Osteocyte (in vitro differentiated cells): Measurements from ENCODE around the gene ZNF226. TPM values are rescaled to one million over a fixed set of nuclear protein-coding genes. Genes with fewer than 3 reads are reported as not detected.
"Not testable (repeated sequence)": the region's sequence is repeated elsewhere in the genome, so short reads cannot be mapped to it uniquely, and the experiment has no call there.

Experiments
- DNase-seq: peaks from one replicate; pipeline ENCODE4 v3.0.0; 2021; ENCODE audit warnings: mixed read lengths; ENCODE audit not compliant: unreplicated experiment; ENCODE audit errors: extremely low spot score
- H3K27ac Mint-ChIP-seq: one replicate; pipeline ENCODE4 v1.8.0; 2021; ENCODE audit warnings: mild to moderate bottlenecking, mixed read lengths; ENCODE audit not compliant: unreplicated experiment
- H3K27me3 Mint-ChIP-seq: one replicate; pipeline ENCODE4 v1.8.0; 2021; ENCODE audit warnings: mixed read lengths; ENCODE audit not compliant: unreplicated experiment
- H3K36me3 Mint-ChIP-seq: one replicate; pipeline ENCODE4 v1.8.0; 2021; ENCODE audit warnings: mixed read lengths; ENCODE audit not compliant: unreplicated experiment
- H3K4me1 Mint-ChIP-seq: one replicate; pipeline ENCODE4 v1.8.0; 2021; ENCODE audit warnings: mixed read lengths; ENCODE audit not compliant: unreplicated experiment
- H3K4me3 Mint-ChIP-seq: one replicate; pipeline ENCODE4 v1.8.0; 2021; ENCODE audit warnings: mild to moderate bottlenecking, moderate library complexity, mixed read lengths; ENCODE audit not compliant: unreplicated experiment
- H3K9me3 Mint-ChIP-seq: one replicate; pipeline ENCODE4 v1.8.0; 2021; ENCODE audit warnings: mixed read lengths; ENCODE audit not compliant: unreplicated experiment
- total RNA-seq: library from RNA; stranded (reverse); gene quantifications from 2 replicates; pipeline ENCODE4 v1.2.1, GENCODE V29; 2021
- TF ChIP-seq, protein P1 (sequence below): fragments of 200-600 bp; sonication (generic); IDR thresholded peaks from 2 replicates; pipeline ENCODE4 v1.5.0; 2021; ENCODE audit warnings: antibody characterized with exemption, mild to moderate bottlenecking, moderate library complexity

Gene ZNF226
- total RNA-seq, 1 donor from 2014 or later, result 28.8 TPM

DNA sequence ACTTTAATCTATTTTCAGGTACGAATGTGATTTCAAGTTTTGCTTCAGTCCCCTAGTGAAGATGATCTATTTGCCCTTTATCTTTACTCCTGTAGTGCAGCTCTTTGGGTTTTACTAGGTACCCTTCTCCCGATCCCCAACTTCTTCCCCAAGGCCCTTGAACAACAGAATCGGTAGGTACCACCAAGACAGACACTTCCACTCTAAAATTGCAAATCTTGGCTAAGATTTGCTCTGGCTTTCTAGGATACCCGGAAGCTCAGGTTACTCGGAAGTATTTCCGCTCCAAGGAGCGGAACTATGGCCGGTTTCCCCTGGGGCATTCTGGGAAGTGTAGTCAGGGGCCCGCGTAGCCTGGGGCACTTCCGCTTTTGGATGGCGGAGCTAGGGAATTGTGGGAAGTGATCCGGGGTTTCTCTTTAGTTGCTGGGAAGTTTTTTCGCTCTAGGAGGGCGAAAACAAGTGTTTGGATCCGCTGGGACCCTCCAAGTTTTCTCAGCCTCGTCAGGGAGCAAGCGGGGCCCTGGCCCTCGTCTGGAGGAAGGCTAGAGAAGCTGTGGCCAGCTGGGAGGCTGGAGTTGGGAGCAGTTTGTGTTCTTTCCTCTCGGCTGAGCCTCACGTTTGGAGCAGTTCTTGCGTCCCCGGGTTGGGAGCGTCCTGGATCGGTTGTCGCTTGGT, 42.4 kb downstream of the ZNF226 start:
- DNase-seq, result peak; percentile 94
- H3K4me1 Mint-ChIP-seq, result peaks cover 11% of the 10 kb centered on the region
- H3K4me3 Mint-ChIP-seq, result peak overlapping the region; percentile 94
- TF ChIP-seq, protein P1, sequence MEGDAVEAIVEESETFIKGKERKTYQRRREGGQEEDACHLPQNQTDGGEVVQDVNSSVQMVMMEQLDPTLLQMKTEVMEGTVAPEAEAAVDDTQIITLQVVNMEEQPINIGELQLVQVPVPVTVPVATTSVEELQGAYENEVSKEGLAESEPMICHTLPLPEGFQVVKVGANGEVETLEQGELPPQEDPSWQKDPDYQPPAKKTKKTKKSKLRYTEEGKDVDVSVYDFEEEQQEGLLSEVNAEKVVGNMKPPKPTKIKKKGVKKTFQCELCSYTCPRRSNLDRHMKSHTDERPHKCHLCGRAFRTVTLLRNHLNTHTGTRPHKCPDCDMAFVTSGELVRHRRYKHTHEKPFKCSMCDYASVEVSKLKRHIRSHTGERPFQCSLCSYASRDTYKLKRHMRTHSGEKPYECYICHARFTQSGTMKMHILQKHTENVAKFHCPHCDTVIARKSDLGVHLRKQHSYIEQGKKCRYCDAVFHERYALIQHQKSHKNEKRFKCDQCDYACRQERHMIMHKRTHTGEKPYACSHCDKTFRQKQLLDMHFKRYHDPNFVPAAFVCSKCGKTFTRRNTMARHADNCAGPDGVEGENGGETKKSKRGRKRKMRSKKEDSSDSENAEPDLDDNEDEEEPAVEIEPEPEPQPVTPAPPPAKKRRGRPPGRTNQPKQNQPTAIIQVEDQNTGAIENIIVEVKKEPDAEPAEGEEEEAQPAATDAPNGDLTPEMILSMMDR, result no peak
- peaks cover 2% of the 10 kb centered on the region for H3K36me3 Mint-ChIP-seq
- H3K27me3 Mint-ChIP-seq, result no peaks in the 10 kb centered on the region
- peaks cover 9% of the 10 kb centered on the region for H3K9me3 Mint-ChIP-seq
- H3K27ac Mint-ChIP-seq, result peak overlapping the region; percentile 99

DNA sequence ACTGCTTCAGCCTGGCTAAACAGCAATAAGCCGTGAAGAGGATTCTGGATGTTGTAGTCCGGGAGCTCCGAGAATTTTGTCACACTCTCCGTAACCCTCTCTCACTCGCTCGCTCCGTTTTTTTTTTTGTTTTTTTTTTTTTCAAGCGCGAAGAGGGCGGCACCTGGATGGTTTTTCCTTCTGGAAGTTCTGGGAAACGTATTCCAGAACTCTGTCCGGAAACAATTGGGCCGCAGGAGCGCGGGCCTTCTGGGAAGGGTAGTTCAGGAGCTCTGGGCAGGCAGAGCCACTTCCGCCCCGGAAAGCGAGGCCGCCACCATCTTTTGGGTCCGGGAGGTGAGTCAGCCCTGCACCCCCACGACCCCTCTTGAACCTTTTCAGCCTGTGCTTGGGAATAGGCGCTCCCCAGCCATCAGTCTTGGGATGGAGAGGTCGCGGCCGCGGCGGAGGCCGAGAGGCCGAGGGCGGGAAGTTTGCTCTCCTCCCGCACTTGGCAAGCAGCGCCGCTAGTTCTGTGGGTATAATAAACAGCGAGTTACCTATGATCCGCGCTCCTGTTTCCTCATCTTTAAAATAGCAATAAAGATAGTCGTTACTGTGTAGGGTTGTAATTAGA, 47.5 kb downstream of the ZNF226 start, which contains the start of gene ZNF227:
ZNF227 (plus strand) TSS at position 283 of the 616 bp plus-strand sequence. CDS start 5,261 bp downstream, outside the sequence.
- DNase-seq, result peak; percentile 91
- Mint-ChIP-seq H3K9me3 (no peaks in the 10 kb centered on the region), H3K27me3 (no peaks in the 10 kb centered on the region), H3K4me1 (peaks cover 20% of the 10 kb centered on the region), H3K36me3 (peaks cover 19% of the 10 kb centered on the region), H3K4me3 (peak within 1 kb of the TSS; percentile 91), H3K27ac (peak within 1 kb of the TSS; percentile 94)
- TF ChIP-seq, protein P1, result no peak

- Mint-ChIP-seq H3K27ac (peak overlapping the region; percentile 94), H3K36me3 (peaks cover 21% of the 10 kb centered on the region), H3K4me3 (peak overlapping the region; percentile 91), H3K4me1 (peaks cover 18% of the 10 kb centered on the region), H3K9me3 (no peaks in the 10 kb centered on the region), H3K27me3 (no peaks in the 10 kb centered on the region)
- DNase-seq, result no peak
- TF ChIP-seq, protein P1, result no peak
Measured at GRCh38 chr19:44212866-44213346, 48.0 kb downstream of the ZNF226 start.

DNA sequence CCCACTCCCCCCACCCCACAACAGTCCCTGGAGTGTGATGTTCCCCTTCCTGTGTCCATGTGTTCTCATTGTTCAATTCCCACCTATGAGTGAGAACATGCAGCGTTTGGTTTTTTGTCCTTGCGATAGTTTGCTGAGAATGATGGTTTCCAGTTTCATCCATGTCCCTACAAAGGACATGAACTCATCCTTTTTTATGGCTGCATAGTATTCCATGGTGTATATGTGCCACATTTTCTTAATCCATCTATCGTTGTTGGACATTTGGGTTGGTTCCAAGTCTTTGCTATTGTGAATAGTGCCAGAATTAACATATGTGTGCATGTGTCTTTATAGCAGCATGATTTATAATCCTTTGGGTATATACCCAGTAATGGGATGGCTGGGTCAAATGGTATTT, 55.0 kb downstream of the ZNF226 start:
- peaks cover 50% of the 10 kb centered on the region for H3K36me3 Mint-ChIP-seq

DNA sequence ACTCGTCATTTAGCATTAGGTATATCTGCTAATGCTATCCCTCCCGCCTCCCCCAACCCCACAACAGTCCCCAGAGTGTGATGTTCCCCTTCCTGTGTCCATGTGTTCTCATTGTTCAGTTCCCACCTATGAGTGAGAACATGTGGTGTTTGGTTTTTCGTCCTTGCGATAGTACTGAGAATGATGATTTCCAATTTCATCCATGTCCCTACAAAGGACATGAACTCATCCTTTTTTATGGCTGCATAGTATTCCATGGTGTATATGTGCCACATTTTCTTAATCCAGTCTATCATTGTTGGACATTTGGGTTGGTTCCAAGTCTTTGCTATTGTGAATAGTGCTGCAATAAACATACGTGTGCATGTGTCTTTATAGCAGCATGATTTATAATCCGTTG, 55.9 kb downstream of the ZNF226 start:
- H3K27me3 Mint-ChIP-seq, H3K27ac Mint-ChIP-seq, H3K9me3 Mint-ChIP-seq, DNase-seq, H3K4me1 Mint-ChIP-seq, H3K4me3 Mint-ChIP-seq: not testable (repeated sequence)
- peaks cover 49% of the 10 kb centered on the region for H3K36me3 Mint-ChIP-seq

More for the DNA sequence above, 55.0 kb downstream of the ZNF226 start:
- not testable (repeated sequence) for H3K4me1 Mint-ChIP-seq, H3K27me3 Mint-ChIP-seq, H3K4me3 Mint-ChIP-seq, DNase-seq, H3K9me3 Mint-ChIP-seq, H3K27ac Mint-ChIP-seq

GRCh38 chr19:44221291-44221690, 56.4 kb downstream of the ZNF226 start:
- not testable (repeated sequence) for H3K4me1 Mint-ChIP-seq, H3K9me3 Mint-ChIP-seq, DNase-seq, H3K4me3 Mint-ChIP-seq, H3K27ac Mint-ChIP-seq, H3K27me3 Mint-ChIP-seq
- H3K36me3 Mint-ChIP-seq, result peaks cover 50% of the 10 kb centered on the region

Other genes with a start within 250 kb of the ZNF226 start
- gene ZNF45, start 229.8 kb upstream of the ZNF226 start, total RNA-seq, result 19.9 and 20.6 TPM in 2 replicates
- gene ZNF221, start 213.9 kb upstream of the ZNF226 start, total RNA-seq, result 9.2 and 11.4 TPM in 2 replicates
- 8.1 and 8.9 TPM in 2 replicates for gene ZNF155, start 180.9 kb upstream of the ZNF226 start, total RNA-seq
- 4.1 and 5.3 TPM in 2 replicates for gene ZNF230, start 162.1 kb upstream of the ZNF226 start, total RNA-seq
- 6.1 and 6.5 TPM in 2 replicates for gene ZNF222, start 139.7 kb upstream of the ZNF226 start, total RNA-seq
- 5.3 and 8.5 TPM in 2 replicates for gene ZNF223, start 113.1 kb upstream of the ZNF226 start, total RNA-seq
- 3.8 and 4.9 TPM in 2 replicates for gene ZNF284, start 92.9 kb upstream of the ZNF226 start, total RNA-seq
- 29.6 and 30.2 TPM in 2 replicates for gene ZNF224, start 70.7 kb upstream of the ZNF226 start, total RNA-seq
- gene ZNF225, start 51.7 kb upstream of the ZNF226 start, total RNA-seq, result 6.1 and 7.9 TPM in 2 replicates
- gene ZNF234, start 23.5 kb upstream of the ZNF226 start, total RNA-seq, result 17.4 and 19.3 TPM in 2 replicates
- gene ZNF227, start 47.4 kb downstream of the ZNF226 start, total RNA-seq, result 22.6 and 30.7 TPM in 2 replicates
- 1.6 and 2.5 TPM in 2 replicates for gene ZNF233, start 94.8 kb downstream of the ZNF226 start, total RNA-seq
- 8.9 and 9.7 TPM in 2 replicates for gene ZNF235, start 139.9 kb downstream of the ZNF226 start, total RNA-seq
- 7.8 and 8.8 TPM in 2 replicates for gene ZNF112, start 191.6 kb downstream of the ZNF226 start, total RNA-seq
- gene ZNF285, start 236.5 kb downstream of the ZNF226 start, total RNA-seq, result 5.3 and 6.8 TPM in 2 replicates